Activated naive CD4-positive, alpha-beta T cell treated with anti-CD3 and anti-CD28 coated beads for 36 hours (primary cell): ENCODE results near the gene FGF14. TPM values are rescaled to one million over a fixed set of nuclear protein-coding genes. Genes with fewer than 3 reads are reported as not detected.
"Not testable (repeated sequence)": the region's sequence is repeated elsewhere in the genome, so short reads cannot be mapped to it uniquely, and the experiment has no call there.

Experiments used
- CTCF ChIA-PET: fragments of 350-600 bp; sonication (Branson Sonifier 250); formaldehyde crosslinking; loops from one replicate; lab custom pipeline; 2021; ENCODE audit warnings: antibody characterized with exemption; lab: Charles Lee
- DNase-seq: peaks from one replicate; pipeline ENCODE4 v3.0.0-alpha.2; 2020
- H3K27ac Mint-ChIP-seq: one replicate; pipeline ENCODE4 v1.8.0; 2021; ENCODE audit warnings: mild to moderate bottlenecking, mixed read lengths
- H3K27me3 Mint-ChIP-seq: one replicate; pipeline ENCODE4 v1.8.0; 2021; ENCODE audit warnings: low read depth, mixed read lengths
- H3K36me3 Mint-ChIP-seq: one replicate; pipeline ENCODE4 v1.8.0; 2021; ENCODE audit warnings: low read depth, mixed read lengths
- H3K4me1 Mint-ChIP-seq: one replicate; pipeline ENCODE4 v1.8.0; 2021; ENCODE audit warnings: low read depth, mixed read lengths
- H3K4me3 Mint-ChIP-seq: one replicate; pipeline ENCODE4 v1.8.0; 2021; ENCODE audit warnings: mild to moderate bottlenecking, moderate library complexity, mixed read lengths
- H3K9me3 Mint-ChIP-seq: one replicate; pipeline ENCODE4 v1.8.0; 2021; ENCODE audit warnings: mixed read lengths
- intact Hi-C: fragments of 100-400 bp; cut with micrococcal nuclease; formaldehyde crosslinking; loops from one replicate; pipeline ENCODE4 v1.15.1; 2023
- total RNA-seq, 2 experiments: library from RNA; stranded (reverse); gene quantifications; one replicate each; pipeline ENCODE4 v1.2.3, GENCODE V29; 2021

The FGF14 gene
- total RNA-seq, 2 experiments from 2014 or later = not detected

GRCh38 chr13:102038787-102039186 lies 363.1 kb downstream of the FGF14 start:
- no peaks in the 10 kb centered on the region for H3K9me3 Mint-ChIP-seq
- no peaks in the 10 kb centered on the region for H3K4me1 Mint-ChIP-seq
- intact Hi-C loops = no loop called here
- no peaks in the 10 kb centered on the region for H3K27me3 Mint-ChIP-seq
- CTCF ChIA-PET = no interaction called here
- no peak overlapping the region for H3K4me3 Mint-ChIP-seq
- no peaks in the 10 kb centered on the region for H3K36me3 Mint-ChIP-seq
- DNase-seq = no peak
- H3K27ac Mint-ChIP-seq = no peak overlapping the region

- CTCF ChIA-PET = no interaction called here
- H3K27ac Mint-ChIP-seq = no peak overlapping the region
- no peaks in the 10 kb centered on the region for H3K9me3 Mint-ChIP-seq
- DNase-seq = no peak
- H3K4me3 Mint-ChIP-seq = no peak overlapping the region
- intact Hi-C loops = no loop called here
- no peaks in the 10 kb centered on the region for H3K36me3 Mint-ChIP-seq
- H3K27me3 Mint-ChIP-seq = no peaks in the 10 kb centered on the region
- H3K4me1 Mint-ChIP-seq = no peaks in the 10 kb centered on the region
Measured at GRCh38 chr13:102035969-102036368, 365.9 kb downstream of the FGF14 start.

- H3K9me3 Mint-ChIP-seq = no peaks in the 10 kb centered on the region
- intact Hi-C loops = no loop called here
- no peaks in the 10 kb centered on the region for H3K4me1 Mint-ChIP-seq
- DNase-seq = no peak
- CTCF ChIA-PET = interaction anchor here (0.7 kb wide), 1 partner anchor 206 kb away, joined by 3 read pairs; no protein-coding TSS in a partner anchor
- H3K36me3 Mint-ChIP-seq = no peaks in the 10 kb centered on the region
- H3K27me3 Mint-ChIP-seq = no peaks in the 10 kb centered on the region
- H3K4me3 Mint-ChIP-seq = no peak overlapping the region
- no peak overlapping the region for H3K27ac Mint-ChIP-seq
Measured at GRCh38 chr13:102033857-102034331, 368.0 kb downstream of the FGF14 start.

- CTCF ChIA-PET = no interaction called here
- Mint-ChIP-seq H3K27me3 (no peaks in the 10 kb centered on the region), H3K4me1 (no peaks in the 10 kb centered on the region), H3K27ac (no peak overlapping the region), H3K36me3 (no peaks in the 10 kb centered on the region), H3K4me3 (no peak overlapping the region), H3K9me3 (no peaks in the 10 kb centered on the region)
- DNase-seq = no peak
- intact Hi-C loops = no loop called here
Measured at GRCh38 chr13:102033386-102033785, 368.5 kb downstream of the FGF14 start.

- intact Hi-C loops = no loop called here
- DNase-seq = no peak
- Mint-ChIP-seq H3K27ac (no peak overlapping the region), H3K27me3 (no peaks in the 10 kb centered on the region), H3K9me3 (no peaks in the 10 kb centered on the region), H3K4me3 (no peak overlapping the region), H3K4me1 (no peaks in the 10 kb centered on the region), H3K36me3 (no peaks in the 10 kb centered on the region)
- CTCF ChIA-PET = interaction anchor here (0.6 to 1.3 kb wide), 2 partner anchors 86 to 509 kb away, joined by 3 read pairs; no protein-coding TSS in a partner anchor
Measured at GRCh38 chr13:102028868-102029267, 373.0 kb downstream of the FGF14 start.

- Mint-ChIP-seq H3K4me1 (no peaks in the 10 kb centered on the region), H3K9me3 (no peaks in the 10 kb centered on the region), H3K4me3 (no peak overlapping the region), H3K36me3 (no peaks in the 10 kb centered on the region), H3K27ac (no peak overlapping the region), H3K27me3 (no peaks in the 10 kb centered on the region)
- intact Hi-C loops = no loop called here
- no peak for DNase-seq
- CTCF ChIA-PET = interaction anchor here (0.6 kb wide), 1 partner anchor 510 kb away, joined by 3 read pairs; no protein-coding TSS in a partner anchor
Measured at GRCh38 chr13:102028206-102028605, 373.6 kb downstream of the FGF14 start.

- Mint-ChIP-seq H3K9me3 (peaks cover 12% of the 10 kb centered on the region), H3K4me1 (no peaks in the 10 kb centered on the region), H3K4me3 (no peak overlapping the region), H3K27me3 (no peaks in the 10 kb centered on the region), H3K36me3 (no peaks in the 10 kb centered on the region), H3K27ac (no peak overlapping the region)
- CTCF ChIA-PET = no interaction called here
- DNase-seq = no peak
- intact Hi-C loops = no loop called here
Measured at GRCh38 chr13:102021777-102022176, 380.1 kb downstream of the FGF14 start.

- intact Hi-C loops = no loop called here
- Mint-ChIP-seq H3K27ac (no peak overlapping the region), H3K36me3 (no peaks in the 10 kb centered on the region), H3K27me3 (no peaks in the 10 kb centered on the region), H3K4me3 (no peak overlapping the region), H3K4me1 (no peaks in the 10 kb centered on the region), H3K9me3 (peaks cover 16% of the 10 kb centered on the region)
- CTCF ChIA-PET = no interaction called here
- DNase-seq = no peak
Measured at GRCh38 chr13:102020611-102021216, 381.1 kb downstream of the FGF14 start.

- Mint-ChIP-seq H3K4me3 (no peak overlapping the region), H3K36me3 (no peaks in the 10 kb centered on the region), H3K27ac (no peak overlapping the region), H3K9me3 (peaks cover 16% of the 10 kb centered on the region), H3K4me1 (no peaks in the 10 kb centered on the region), H3K27me3 (no peaks in the 10 kb centered on the region)
- CTCF ChIA-PET = no interaction called here
- intact Hi-C loops = no loop called here
- no peak for DNase-seq
Measured at GRCh38 chr13:102018716-102019115, 383.1 kb downstream of the FGF14 start.

- CTCF ChIA-PET = no interaction called here
- H3K4me1 Mint-ChIP-seq = no peaks in the 10 kb centered on the region
- H3K4me3 Mint-ChIP-seq = no peak overlapping the region
- intact Hi-C loops = no loop called here
- H3K27me3 Mint-ChIP-seq = no peaks in the 10 kb centered on the region
- H3K36me3 Mint-ChIP-seq = no peaks in the 10 kb centered on the region
- H3K9me3 Mint-ChIP-seq = peaks cover 17% of the 10 kb centered on the region
- no peak overlapping the region for H3K27ac Mint-ChIP-seq
- DNase-seq = no peak
Measured at GRCh38 chr13:102017248-102017647, 384.6 kb downstream of the FGF14 start.

- Mint-ChIP-seq H3K4me3 (no peak overlapping the region), H3K9me3 (peaks cover 11% of the 10 kb centered on the region), H3K4me1 (no peaks in the 10 kb centered on the region), H3K27me3 (no peaks in the 10 kb centered on the region), H3K36me3 (no peaks in the 10 kb centered on the region), H3K27ac (no peak overlapping the region)
- intact Hi-C loops = no loop called here
- CTCF ChIA-PET = no interaction called here
- no peak for DNase-seq
Measured at GRCh38 chr13:102012299-102013293, 389.3 kb downstream of the FGF14 start.

- DNase-seq, intact Hi-C loops, CTCF ChIA-PET, H3K27ac Mint-ChIP-seq, H3K36me3 Mint-ChIP-seq, H3K4me3 Mint-ChIP-seq, H3K27me3 Mint-ChIP-seq, H3K9me3 Mint-ChIP-seq, H3K4me1 Mint-ChIP-seq: not testable (repeated sequence)
Measured at GRCh38 chr13:102011455-102011854, 390.4 kb downstream of the FGF14 start.
